DMS114 treated with DMSO at 0.1 percent for 48 hours (cell line): ENCODE measurements around the gene ANXA3.

ENCODE experiments used
- DNase-seq: peaks from one replicate; lab custom pipeline; 2025; ENCODE audit not compliant: unreplicated experiment; lab: John Stamatoyannopoulos, UW

The ANXA3 gene

DNA sequence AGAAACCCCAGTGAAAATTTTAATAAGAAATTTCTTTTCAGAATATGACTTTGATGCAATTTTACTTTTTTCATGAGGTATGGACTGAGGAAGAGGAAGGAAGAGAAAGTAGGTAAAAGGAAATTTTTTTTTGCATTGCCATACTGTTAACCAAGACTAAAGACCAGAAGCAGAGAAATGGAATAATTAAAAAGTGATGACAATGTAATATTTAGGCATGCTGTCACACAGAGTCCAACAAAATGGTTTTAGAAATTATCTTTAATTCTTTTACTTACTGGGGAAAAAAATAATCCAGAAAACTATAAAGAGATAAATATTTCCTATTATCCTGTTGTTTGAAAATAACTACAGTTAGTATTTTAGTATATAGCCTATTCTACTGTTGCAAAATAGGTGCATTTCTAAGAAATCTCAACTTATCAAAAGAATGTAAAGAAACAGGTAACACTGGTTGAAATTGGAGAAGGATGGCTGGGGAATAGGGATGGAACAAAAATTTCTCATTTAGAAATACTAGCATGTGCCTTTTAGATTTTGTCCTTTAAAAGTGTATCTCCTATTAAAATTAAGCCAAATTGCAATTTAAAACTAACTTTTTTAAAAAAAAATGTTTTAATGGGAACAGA lies 92.6 kb downstream of the ANXA3 start:
- no peak for DNase-seq

DNA sequence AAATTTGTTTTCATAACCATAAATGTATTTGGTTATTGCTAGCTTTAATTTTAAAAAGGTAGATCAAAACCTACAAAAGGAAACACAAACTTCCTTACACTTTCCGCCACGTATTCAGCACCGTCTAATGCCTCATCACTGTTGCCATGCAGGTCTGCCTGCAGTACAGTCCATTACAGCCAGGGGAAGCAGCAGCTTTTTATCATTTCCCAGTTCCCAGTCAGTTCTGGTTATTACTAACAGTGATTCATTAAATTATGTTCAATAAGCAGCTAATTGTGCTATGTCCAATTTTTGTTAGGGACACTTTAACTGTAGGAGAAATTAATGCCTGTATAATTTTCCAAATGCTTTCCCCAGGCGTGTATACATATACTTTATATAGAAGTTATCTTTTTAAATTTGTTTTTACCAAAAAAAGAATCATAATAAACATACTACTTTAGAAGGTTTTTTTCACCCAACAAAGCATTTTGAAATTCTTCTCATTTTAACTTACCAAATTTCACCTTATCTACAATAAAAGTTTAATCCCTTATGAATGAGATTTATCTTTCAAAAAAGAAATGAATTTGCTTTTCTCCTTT lies 93.3 kb downstream of the ANXA3 start:
- DNase-seq, result peak; percentile 5

GRCh38 chr4:78645853-78646757 lies 94.5 kb downstream of the ANXA3 start:
- DNase-seq, result no peak

DNA sequence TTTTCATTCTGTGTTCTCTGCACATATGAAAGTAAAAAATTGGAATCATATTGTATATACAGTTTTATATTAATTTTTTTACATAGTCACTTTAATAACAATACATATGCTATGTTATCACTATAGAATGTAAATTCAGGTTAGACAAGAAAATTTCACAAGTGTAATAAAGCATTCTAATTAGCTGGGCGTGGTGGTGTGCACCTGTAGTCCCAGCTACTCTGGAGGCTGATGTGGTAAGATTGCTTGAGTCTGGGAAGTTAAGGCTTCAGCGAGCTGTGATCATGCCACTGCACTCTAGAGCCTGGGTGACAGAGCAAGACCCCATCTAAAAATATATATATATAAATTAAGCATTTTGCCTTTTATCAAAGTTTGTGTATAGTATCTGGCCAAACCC lies 95.7 kb downstream of the ANXA3 start:
- no peak for DNase-seq

DNA sequence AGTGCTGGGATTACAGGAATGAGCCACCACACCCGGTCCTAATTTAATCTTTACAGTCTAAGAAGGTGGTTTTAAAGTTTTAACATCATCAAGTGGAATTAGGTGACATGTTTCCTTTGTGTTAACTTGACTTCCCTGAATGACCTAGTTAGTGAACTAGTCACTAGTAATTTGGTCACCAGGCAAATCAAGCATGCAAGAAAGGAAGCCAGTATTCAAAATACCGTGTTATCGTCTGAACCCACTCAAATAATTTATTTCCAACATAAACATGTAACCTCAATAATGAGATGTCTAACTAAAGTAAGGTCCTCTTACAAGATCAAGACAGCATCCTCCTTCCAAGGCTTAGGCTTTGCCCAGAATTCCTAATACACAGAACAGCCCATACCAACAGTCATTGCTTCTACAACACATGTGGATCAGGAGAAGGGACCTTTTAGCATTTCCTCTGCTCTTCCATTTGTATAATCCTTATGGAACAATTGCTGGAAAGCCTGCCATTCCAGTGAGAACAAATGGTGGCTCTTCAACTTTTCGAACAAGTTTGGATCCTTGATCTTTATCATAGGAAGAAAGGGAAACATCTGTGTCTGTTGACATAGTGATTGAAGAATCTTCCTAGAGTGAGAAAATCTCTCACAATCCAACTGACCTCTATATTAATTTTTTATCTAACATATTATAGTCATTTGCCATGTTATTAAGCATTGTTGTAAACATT lies 97.2 kb downstream of the ANXA3 start:
- DNase-seq, result no peak

GRCh38 chr4:78650106-78651024 lies 98.8 kb downstream of the ANXA3 start:
- no peak for DNase-seq

DNA sequence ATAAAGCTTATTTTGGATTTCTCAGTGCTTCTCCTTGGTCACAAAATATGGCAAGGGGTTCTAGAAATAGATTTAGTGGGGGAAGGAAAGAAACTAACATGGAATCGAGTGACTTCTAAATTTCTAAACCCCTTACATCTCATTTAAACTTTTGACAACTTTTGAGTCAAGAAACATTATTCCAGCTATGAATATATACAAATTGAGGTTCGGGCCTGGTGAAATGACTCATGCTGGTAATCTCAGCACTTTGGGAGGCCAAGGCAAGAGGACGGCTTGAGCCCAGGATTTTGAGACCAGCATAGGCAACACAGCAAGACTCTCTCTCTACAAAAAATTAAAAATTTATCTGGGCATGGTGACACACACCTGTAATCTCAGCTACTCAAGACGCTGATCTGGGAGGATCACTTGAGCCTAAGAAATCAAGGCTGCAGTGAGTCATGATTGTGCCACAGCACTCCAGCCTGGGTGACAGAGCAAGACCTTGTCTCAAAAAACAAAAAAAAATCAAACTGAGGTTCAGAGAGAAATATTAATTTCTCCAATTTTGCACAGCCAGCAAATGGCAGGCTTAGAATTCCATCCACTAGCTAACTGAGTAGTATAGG lies 99.8 kb downstream of the ANXA3 start:
- DNase-seq, result no peak

DNA sequence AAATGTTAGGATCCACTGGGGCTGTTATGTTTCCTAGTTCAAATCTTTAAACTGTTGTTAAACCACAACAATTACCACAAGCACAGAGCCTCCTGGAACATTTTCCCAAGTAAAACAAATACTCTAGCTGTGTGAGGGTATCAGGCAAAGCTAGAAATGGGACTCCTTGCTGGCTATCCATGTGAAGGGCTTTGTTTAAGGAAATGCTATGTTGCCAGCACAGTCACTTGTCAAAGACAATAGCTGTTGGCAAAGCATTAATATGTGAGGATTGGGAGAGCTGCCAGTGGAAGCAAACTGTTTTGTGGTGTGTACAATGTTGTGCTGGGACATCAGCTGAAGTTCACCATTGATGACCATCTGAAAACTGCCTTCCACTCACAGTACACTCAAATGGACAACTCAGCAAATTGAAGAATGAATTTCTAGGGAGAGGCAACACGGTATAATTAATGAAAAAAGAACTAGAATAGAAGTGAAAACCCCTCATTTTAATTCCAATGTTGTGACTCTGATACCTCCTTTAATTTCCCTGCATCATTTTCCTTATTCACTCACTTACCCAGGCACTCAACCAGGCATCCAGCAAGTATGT lies 100.8 kb downstream of the ANXA3 start:
- DNase-seq, result no peak

GRCh38 chr4:78653655-78654054 lies 102.1 kb downstream of the ANXA3 start:
- no peak for DNase-seq

- DNase-seq, result no peak
Measured at GRCh38 chr4:78654807-78655206, 103.2 kb downstream of the ANXA3 start.

DNA sequence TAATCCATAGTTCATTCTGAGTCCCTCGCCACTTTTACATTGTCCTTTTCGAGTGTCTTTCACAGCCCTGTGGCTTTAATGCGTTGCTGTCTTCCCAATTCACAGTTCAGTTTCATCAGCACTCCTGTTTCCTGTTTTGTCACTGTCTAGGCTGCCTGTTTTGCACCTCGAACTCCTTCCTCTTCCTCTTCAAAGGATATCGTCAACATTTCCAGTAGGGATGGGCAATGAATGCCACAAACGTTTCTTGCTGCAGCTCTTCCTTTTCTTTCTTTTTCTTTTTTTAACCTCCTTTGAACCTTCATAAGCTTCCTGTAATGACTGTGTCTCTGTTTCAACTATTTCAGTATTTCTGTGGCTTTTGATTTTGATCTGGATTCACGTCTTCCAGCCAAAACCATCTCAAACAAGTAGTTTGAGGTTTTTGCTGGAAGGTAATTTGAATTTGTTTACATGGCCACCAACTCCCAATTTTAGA lies 105.4 kb downstream of the ANXA3 start:
- no peak for DNase-seq

- DNase-seq, result no peak
Measured at GRCh38 chr4:78659264-78659663, 107.7 kb downstream of the ANXA3 start.

GRCh38 chr4:78659665-78660064 lies 108.1 kb downstream of the ANXA3 start:
- no peak for DNase-seq
